Measurements from ENCODE around the gene UBE2N. TPM values are rescaled to one million over a fixed set of nuclear protein-coding genes. Genes with fewer than 3 reads are reported as not detected.
"Not testable (repeated sequence)": the region's sequence is repeated elsewhere in the genome, so short reads cannot be mapped to it uniquely, and the experiment has no call there.

Gene UBE2N
- total RNA-seq, 1 experiment from 2014 or later, result 124 TPM

- no peak overlapping the region for H3K27ac ChIP-seq (ENCODE audit: low read length)
- no peaks in the 10 kb centered on the region for H3K27me3 ChIP-seq (ENCODE audit: low read length)
- H3K9me2 ChIP-seq (replicated peaks; ENCODE audit: insufficient read depth, low read length), result no peaks in the 10 kb centered on the region
- no peak overlapping the region for H2AFZ ChIP-seq (ENCODE audit: low read length)
- peaks cover 25% of the 10 kb centered on the region for H3K4me1 ChIP-seq (ENCODE audit: low read length)
- no peak overlapping the region for H3K9ac ChIP-seq (ENCODE audit: low read length)
- H3K9me3 ChIP-seq (ENCODE audit: low read length), result no peaks in the 10 kb centered on the region
- H3K79me2 ChIP-seq (ENCODE audit: low read length), result peaks cover 87% of the 10 kb centered on the region
- H4K20me1 ChIP-seq (ENCODE audit: insufficient read depth, low read depth, low read length), result peaks cover 19% of the 10 kb centered on the region
- no peak overlapping the region for H3K4me3 ChIP-seq (ENCODE audit: low read length)
- DNase-seq, result no peak
- no peak overlapping the region for H3K4me2 ChIP-seq (ENCODE audit: low read depth, low read length, poor library complexity, severe bottlenecking)
- no peaks in the 10 kb centered on the region; the same call in 1 of the 2 replicates for H3K36me3 ChIP-seq (ENCODE audit: insufficient read depth, low read length)
Measured at GRCh38 chr12:93413064-93413463, 28.7 kb downstream of the UBE2N start.

DNA sequence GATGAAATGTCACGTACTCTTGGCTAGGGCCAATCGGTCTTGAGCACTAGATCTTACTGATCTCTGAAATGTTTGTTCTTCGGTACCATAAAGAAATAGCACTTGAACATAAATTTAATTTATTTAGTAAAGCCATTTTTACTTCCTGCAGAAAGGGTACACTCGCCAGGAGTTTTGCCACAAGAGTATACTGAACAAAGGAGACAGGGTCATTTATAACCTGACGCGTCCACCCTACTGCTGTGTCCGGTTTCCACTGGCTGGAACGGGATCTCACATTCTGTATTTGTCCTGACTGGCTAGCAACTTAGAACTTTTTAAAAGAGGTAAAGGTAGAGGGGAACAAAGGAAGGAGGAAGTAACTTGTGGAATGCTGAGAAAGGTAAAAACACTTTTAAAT, 29.4 kb downstream of the UBE2N start:
- H2AFZ ChIP-seq (ENCODE audit: low read length); H3K4me2 ChIP-seq (ENCODE audit: low read depth, low read length, poor library complexity, severe bottlenecking); H3K36me3 ChIP-seq (ENCODE audit: insufficient read depth, low read length); H3K9me2 ChIP-seq (replicated peaks; ENCODE audit: insufficient read depth, low read length); H3K9me3 ChIP-seq (ENCODE audit: low read length); DNase-seq; H3K27me3 ChIP-seq (ENCODE audit: low read length); H3K27ac ChIP-seq (ENCODE audit: low read length); H3K4me3 ChIP-seq (ENCODE audit: low read length); H3K9ac ChIP-seq (ENCODE audit: low read length): not testable (repeated sequence)
- H4K20me1 ChIP-seq (ENCODE audit: insufficient read depth, low read depth, low read length), result peaks cover 13% of the 10 kb centered on the region
- peaks cover 81% of the 10 kb centered on the region for H3K79me2 ChIP-seq (ENCODE audit: low read length)
- H3K4me1 ChIP-seq (ENCODE audit: low read length), result peaks cover 23% of the 10 kb centered on the region

GRCh38 chr12:93411060-93411459, 30.7 kb downstream of the UBE2N start:
- H4K20me1 ChIP-seq (ENCODE audit: insufficient read depth, low read depth, low read length); H3K9ac ChIP-seq (ENCODE audit: low read length); H3K4me2 ChIP-seq (ENCODE audit: low read depth, low read length, poor library complexity, severe bottlenecking); H3K9me2 ChIP-seq (replicated peaks; ENCODE audit: insufficient read depth, low read length); H3K27ac ChIP-seq (ENCODE audit: low read length); H3K27me3 ChIP-seq (ENCODE audit: low read length); H3K9me3 ChIP-seq (ENCODE audit: low read length); DNase-seq; H2AFZ ChIP-seq (ENCODE audit: low read length); H3K36me3 ChIP-seq (ENCODE audit: insufficient read depth, low read length); H3K4me1 ChIP-seq (ENCODE audit: low read length); H3K4me3 ChIP-seq (ENCODE audit: low read length): not testable (repeated sequence)
- H3K79me2 ChIP-seq (ENCODE audit: low read length), result peaks cover 70% of the 10 kb centered on the region

- not testable (repeated sequence) for H3K36me3 ChIP-seq (ENCODE audit: insufficient read depth, low read length); H3K27me3 ChIP-seq (ENCODE audit: low read length); H3K4me3 ChIP-seq (ENCODE audit: low read length); H2AFZ ChIP-seq (ENCODE audit: low read length); H3K9me3 ChIP-seq (ENCODE audit: low read length); H4K20me1 ChIP-seq (ENCODE audit: insufficient read depth, low read depth, low read length); H3K4me2 ChIP-seq (ENCODE audit: low read depth, low read length, poor library complexity, severe bottlenecking); H3K9ac ChIP-seq (ENCODE audit: low read length); H3K27ac ChIP-seq (ENCODE audit: low read length); H3K4me1 ChIP-seq (ENCODE audit: low read length); H3K9me2 ChIP-seq (replicated peaks; ENCODE audit: insufficient read depth, low read length); DNase-seq
- peaks cover 55% of the 10 kb centered on the region for H3K79me2 ChIP-seq (ENCODE audit: low read length)
Measured at GRCh38 chr12:93409343-93410187, 32.2 kb downstream of the UBE2N start.

- H3K9ac ChIP-seq (ENCODE audit: low read length), result no peak overlapping the region
- H3K4me1 ChIP-seq (ENCODE audit: low read length), result no peaks in the 10 kb centered on the region
- no peak overlapping the region for H3K4me3 ChIP-seq (ENCODE audit: low read length)
- no peaks in the 10 kb centered on the region for H3K9me3 ChIP-seq (ENCODE audit: low read length)
- no peak overlapping the region for H2AFZ ChIP-seq (ENCODE audit: low read length)
- no peaks in the 10 kb centered on the region for H3K27me3 ChIP-seq (ENCODE audit: low read length)
- DNase-seq, result no peak
- no peaks in the 10 kb centered on the region for H3K9me2 ChIP-seq (replicated peaks; ENCODE audit: insufficient read depth, low read length)
- H4K20me1 ChIP-seq (ENCODE audit: insufficient read depth, low read depth, low read length), result no peaks in the 10 kb centered on the region
- H3K36me3 ChIP-seq (ENCODE audit: insufficient read depth, low read length), result no peaks in the 10 kb centered on the region; the same call in 1 of the 2 replicates
- H3K27ac ChIP-seq (ENCODE audit: low read length), result no peak overlapping the region
- H3K4me2 ChIP-seq (ENCODE audit: low read depth, low read length, poor library complexity, severe bottlenecking), result no peak overlapping the region
- peaks cover 49% of the 10 kb centered on the region for H3K79me2 ChIP-seq (ENCODE audit: low read length)
Measured at GRCh38 chr12:93408813-93409212, 32.9 kb downstream of the UBE2N start.

GRCh38 chr12:93407963-93408283, 33.8 kb downstream of the UBE2N start:
- no peak overlapping the region for H3K4me2 ChIP-seq (ENCODE audit: low read depth, low read length, poor library complexity, severe bottlenecking)
- no peaks in the 10 kb centered on the region for H3K9me2 ChIP-seq (replicated peaks; ENCODE audit: insufficient read depth, low read length)
- DNase-seq, result no peak
- peaks cover 40% of the 10 kb centered on the region for H3K79me2 ChIP-seq (ENCODE audit: low read length)
- no peaks in the 10 kb centered on the region for H3K9me3 ChIP-seq (ENCODE audit: low read length)
- no peak overlapping the region for H3K9ac ChIP-seq (ENCODE audit: low read length)
- no peaks in the 10 kb centered on the region for H3K27me3 ChIP-seq (ENCODE audit: low read length)
- no peak overlapping the region for H3K4me3 ChIP-seq (ENCODE audit: low read length)
- no peak overlapping the region for H3K27ac ChIP-seq (ENCODE audit: low read length)
- no peaks in the 10 kb centered on the region; the same call in 1 of the 2 replicates for H3K36me3 ChIP-seq (ENCODE audit: insufficient read depth, low read length)
- H3K4me1 ChIP-seq (ENCODE audit: low read length), result no peaks in the 10 kb centered on the region
- H4K20me1 ChIP-seq (ENCODE audit: insufficient read depth, low read depth, low read length), result no peaks in the 10 kb centered on the region
- no peak overlapping the region for H2AFZ ChIP-seq (ENCODE audit: low read length)

DNA sequence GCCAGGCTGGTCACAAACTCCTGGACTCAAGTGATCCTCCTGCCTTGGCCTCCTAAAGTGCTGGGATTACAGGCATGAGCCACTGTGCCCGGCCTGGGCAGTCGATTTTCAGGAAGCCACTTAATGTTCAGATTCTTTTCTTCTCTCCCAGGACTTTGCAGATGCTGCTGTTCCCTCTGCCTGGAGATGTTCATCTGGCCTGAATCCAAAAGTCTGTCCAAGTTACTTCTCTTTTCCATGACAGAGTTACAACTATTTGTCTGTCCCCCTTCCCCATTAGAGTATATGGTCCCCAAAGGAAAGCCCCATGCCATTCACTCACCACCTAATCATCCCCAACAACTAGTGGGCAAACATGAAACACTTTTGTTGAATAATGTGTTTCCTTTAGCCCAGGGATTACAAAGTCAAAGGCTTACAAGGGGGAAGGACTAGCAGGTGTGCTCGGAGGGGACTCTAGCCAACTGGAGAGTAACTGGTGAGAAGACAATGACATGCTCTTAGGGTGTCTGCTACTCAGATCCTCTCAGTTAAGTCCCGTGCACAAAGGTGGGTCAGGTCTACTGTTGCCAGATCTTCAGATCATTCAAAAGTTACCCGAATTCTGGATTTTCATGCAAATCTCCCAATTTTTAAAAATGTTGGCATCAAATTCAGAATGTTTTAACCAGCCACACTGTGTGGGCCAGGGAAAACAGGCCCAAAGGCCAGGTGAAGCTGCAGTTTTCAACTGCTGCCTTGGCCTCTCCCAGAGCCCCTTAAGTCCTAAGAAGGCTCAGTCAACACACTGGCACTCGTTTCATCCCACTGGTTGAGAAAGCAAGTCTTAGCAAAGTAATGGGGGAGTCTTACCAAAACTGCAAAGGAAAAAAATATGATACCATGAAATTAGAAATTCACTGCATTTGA, 34.4 kb downstream of the UBE2N start:
- H3K79me2 ChIP-seq (ENCODE audit: low read length), result peaks cover 35% of the 10 kb centered on the region
- no peak overlapping the region for H3K27ac ChIP-seq (ENCODE audit: low read length)
- no peaks in the 10 kb centered on the region for H3K4me1 ChIP-seq (ENCODE audit: low read length)
- H3K9me3 ChIP-seq (ENCODE audit: low read length), result no peaks in the 10 kb centered on the region
- no peaks in the 10 kb centered on the region; the same call in 1 of the 2 replicates for H3K36me3 ChIP-seq (ENCODE audit: insufficient read depth, low read length)
- no peak overlapping the region for H3K4me3 ChIP-seq (ENCODE audit: low read length)
- H3K4me2 ChIP-seq (ENCODE audit: low read depth, low read length, poor library complexity, severe bottlenecking), result no peak overlapping the region
- no peaks in the 10 kb centered on the region for H3K9me2 ChIP-seq (replicated peaks; ENCODE audit: insufficient read depth, low read length)
- H3K27me3 ChIP-seq (ENCODE audit: low read length), result no peaks in the 10 kb centered on the region
- no peak for DNase-seq
- H3K9ac ChIP-seq (ENCODE audit: low read length), result no peak overlapping the region
- H2AFZ ChIP-seq (ENCODE audit: low read length), result no peak overlapping the region
- no peaks in the 10 kb centered on the region for H4K20me1 ChIP-seq (ENCODE audit: insufficient read depth, low read depth, low read length)
